Transverse colon (tissue), 3 donors: ENCODE results near the gene RPE.

Experiments used
- POLR2A ChIP-seq: fragments of 450-650 bp; IDR thresholded peaks from one replicate; pipeline ENCODE4 v1.6.1; 2016; ENCODE audit warnings: antibody characterized with exemption, mild to moderate bottlenecking, moderate library complexity
- TF ChIP-seq, protein P1 (sequence below), 5 experiments: fragments of 200-600 bp in 3 of 5; fragments of 450-650 bp in 2 of 5; sonication (generic) in 3 of 5; IDR thresholded peaks; 1 replicate in 2 of 5; 2 replicates in 3 of 5; pipeline ENCODE4 v1.5.1; 2016 to 2017; ENCODE audit warnings: antibody characterized with exemption in 5 of 5, inconsistent platforms in 3 of 5, mild to moderate bottlenecking in 2 of 5, moderate library complexity in 1 of 5

DNA sequence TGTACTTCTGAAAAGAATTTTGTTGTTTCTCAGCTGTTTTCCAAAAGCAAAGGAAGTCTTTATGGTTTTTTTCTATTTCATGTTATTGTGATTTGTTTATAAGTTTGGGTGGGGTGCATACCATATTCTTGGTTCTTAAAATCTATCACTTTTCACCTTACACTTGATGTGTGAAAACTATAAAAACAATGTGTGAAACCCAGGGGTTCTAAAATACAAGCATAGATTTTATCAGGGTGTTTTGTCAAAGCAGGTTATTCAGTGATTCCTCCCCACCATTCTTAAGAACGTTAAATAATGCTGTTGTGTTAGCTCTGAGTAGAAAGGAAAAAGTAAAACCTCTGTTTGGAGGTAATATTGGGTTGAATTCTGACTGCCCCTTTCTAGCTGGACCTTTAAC, 17.7 kb downstream of the RPE start:
- TF ChIP-seq, protein P1, sequence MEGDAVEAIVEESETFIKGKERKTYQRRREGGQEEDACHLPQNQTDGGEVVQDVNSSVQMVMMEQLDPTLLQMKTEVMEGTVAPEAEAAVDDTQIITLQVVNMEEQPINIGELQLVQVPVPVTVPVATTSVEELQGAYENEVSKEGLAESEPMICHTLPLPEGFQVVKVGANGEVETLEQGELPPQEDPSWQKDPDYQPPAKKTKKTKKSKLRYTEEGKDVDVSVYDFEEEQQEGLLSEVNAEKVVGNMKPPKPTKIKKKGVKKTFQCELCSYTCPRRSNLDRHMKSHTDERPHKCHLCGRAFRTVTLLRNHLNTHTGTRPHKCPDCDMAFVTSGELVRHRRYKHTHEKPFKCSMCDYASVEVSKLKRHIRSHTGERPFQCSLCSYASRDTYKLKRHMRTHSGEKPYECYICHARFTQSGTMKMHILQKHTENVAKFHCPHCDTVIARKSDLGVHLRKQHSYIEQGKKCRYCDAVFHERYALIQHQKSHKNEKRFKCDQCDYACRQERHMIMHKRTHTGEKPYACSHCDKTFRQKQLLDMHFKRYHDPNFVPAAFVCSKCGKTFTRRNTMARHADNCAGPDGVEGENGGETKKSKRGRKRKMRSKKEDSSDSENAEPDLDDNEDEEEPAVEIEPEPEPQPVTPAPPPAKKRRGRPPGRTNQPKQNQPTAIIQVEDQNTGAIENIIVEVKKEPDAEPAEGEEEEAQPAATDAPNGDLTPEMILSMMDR (IDR thresholded peaks at IDR 0.05), result no peak
- TF ChIP-seq POLR2A, result no peak
